Astrocyte (in vitro differentiated cells and primary cell): Measurements from ENCODE around the gene ACKR1. TPM values are rescaled to one million over a fixed set of nuclear protein-coding genes. Genes with fewer than 3 reads are reported as not detected.

ENCODE experiments used
- DNase-seq: peaks from one replicate; pipeline ENCODE4 v3.0.0-alpha.2; 2010; ENCODE audit warnings: low read depth
- FAIRE-seq: peaks from 2 replicates; lab custom pipeline; 2011; peaks lifted over from hg19 to GRCh38; lab: Jason Lieb, UNC
- H2AFZ ChIP-seq: 2 replicates; pipeline ENCODE4 v1.6.0; 2012; ENCODE audit warnings: low read depth, low read length, inconsistent platforms
- H3K27ac ChIP-seq: 2 replicates; pipeline ENCODE4 v1.5.1; 2011; ENCODE audit warnings: low read depth, low read length, inconsistent platforms
- H3K27me3 ChIP-seq: 2 replicates; pipeline ENCODE4 v1.6.0; 2011; ENCODE audit warnings: low read length, inconsistent platforms; ENCODE audit not compliant: insufficient read depth
- H3K36me3 ChIP-seq: 2 replicates; pipeline ENCODE4 v1.5.1; 2011; ENCODE audit warnings: low read length, inconsistent platforms; ENCODE audit not compliant: insufficient read depth
- H3K4me1 ChIP-seq: 2 replicates; pipeline ENCODE4 v1.5.1; 2011; ENCODE audit warnings: low read length, inconsistent platforms; ENCODE audit not compliant: insufficient read depth
- H3K4me2 ChIP-seq: 2 replicates; pipeline ENCODE4 v1.6.0; 2012; ENCODE audit warnings: low read length, inconsistent platforms
- H3K4me3 ChIP-seq: 2 replicates; pipeline ENCODE4 v1.5.1; 2011; ENCODE audit warnings: low read depth, mild to moderate bottlenecking, low read length, inconsistent platforms; ENCODE audit not compliant: insufficient read depth
- H3K79me2 ChIP-seq: 2 replicates; pipeline ENCODE4 v1.6.0; 2012; ENCODE audit warnings: mild to moderate bottlenecking, low read length, inconsistent platforms; ENCODE audit not compliant: insufficient read depth
- H3K9ac ChIP-seq: 2 replicates; pipeline ENCODE4 v1.6.0; 2012; ENCODE audit warnings: mild to moderate bottlenecking, low read length, inconsistent platforms
- H3K9me3 ChIP-seq: 2 replicates; pipeline ENCODE4 v1.5.1; 2012; ENCODE audit warnings: low read depth, mild to moderate bottlenecking, low read length, inconsistent platforms; ENCODE audit not compliant: insufficient read depth
- H4K20me1 ChIP-seq: 2 replicates; pipeline ENCODE4 v1.6.0; 2012; ENCODE audit warnings: low read length, inconsistent platforms; ENCODE audit not compliant: insufficient read depth
- H3K27ac Mint-ChIP-seq: one replicate; pipeline ENCODE4 v1.8.0; 2021; ENCODE audit warnings: mild to moderate bottlenecking, mixed read lengths; ENCODE audit not compliant: unreplicated experiment
- H3K27me3 Mint-ChIP-seq: one replicate; pipeline ENCODE4 v1.8.0; 2021; ENCODE audit warnings: low read depth, mixed read lengths; ENCODE audit not compliant: unreplicated experiment
- H3K36me3 Mint-ChIP-seq: one replicate; pipeline ENCODE4 v1.8.0; 2021; ENCODE audit warnings: low read depth, mixed read lengths; ENCODE audit not compliant: unreplicated experiment
- H3K4me1 Mint-ChIP-seq: one replicate; pipeline ENCODE4 v1.8.0; 2021; ENCODE audit warnings: low read depth, mixed read lengths; ENCODE audit not compliant: unreplicated experiment
- H3K4me3 Mint-ChIP-seq: one replicate; pipeline ENCODE4 v1.8.0; 2021; ENCODE audit warnings: mild to moderate bottlenecking, moderate library complexity, mixed read lengths; ENCODE audit not compliant: unreplicated experiment
- H3K9me3 Mint-ChIP-seq: one replicate; pipeline ENCODE4 v1.8.0; 2021; ENCODE audit warnings: mild to moderate bottlenecking, mixed read lengths; ENCODE audit not compliant: unreplicated experiment
- EZH2 ChIP-seq: IDR thresholded peaks from 2 replicates; pipeline ENCODE4 v1.6.1; 2012; ENCODE audit warnings: mild to moderate bottlenecking, low read length, inconsistent platforms; ENCODE audit not compliant: insufficient read depth
- total RNA-seq: library from RNA; stranded (reverse); gene quantifications from 2 replicates; pipeline ENCODE4 v1.2.1, GENCODE V29; 2021
- TF ChIP-seq, protein P1 (sequence below): IDR thresholded peaks from 2 replicates; pipeline ENCODE4 v1.5.1; 2011; ENCODE audit warnings: low read depth, mild to moderate bottlenecking, inconsistent platforms, low read length, moderate library complexity; ENCODE audit not compliant: insufficient read depth

Gene ACKR1
- total RNA-seq, 1 donor from 2014 or later = 1.00 TPM

DNA sequence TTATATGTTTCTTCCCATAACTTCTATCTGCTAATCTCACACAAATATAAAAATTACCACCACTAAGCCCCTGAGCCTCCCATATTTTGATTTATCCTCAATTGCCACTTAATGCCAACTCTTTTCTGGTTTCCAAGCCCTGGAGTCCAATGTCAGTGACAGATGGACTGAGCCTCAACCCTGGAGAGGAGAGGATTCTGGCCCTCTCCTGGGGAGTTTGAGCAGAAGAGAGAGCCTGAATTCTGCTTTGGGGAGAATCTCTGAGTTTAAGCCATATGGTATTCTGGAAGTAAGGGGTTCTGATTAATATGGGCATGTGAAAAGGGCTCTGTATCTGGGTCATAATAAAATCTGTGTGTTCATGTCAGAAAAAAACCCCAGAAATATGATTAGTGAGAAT lies 24.8 kb upstream of the ACKR1 start:
- no peak overlapping the region for H3K27ac ChIP-seq
- no peaks in the 10 kb centered on the region for H3K36me3 Mint-ChIP-seq
- no peaks in the 10 kb centered on the region for H3K79me2 ChIP-seq
- no peaks in the 10 kb centered on the region for H3K9me3 ChIP-seq
- FAIRE-seq = no peak
- no peak for TF ChIP-seq EZH2
- TF ChIP-seq, protein P1, sequence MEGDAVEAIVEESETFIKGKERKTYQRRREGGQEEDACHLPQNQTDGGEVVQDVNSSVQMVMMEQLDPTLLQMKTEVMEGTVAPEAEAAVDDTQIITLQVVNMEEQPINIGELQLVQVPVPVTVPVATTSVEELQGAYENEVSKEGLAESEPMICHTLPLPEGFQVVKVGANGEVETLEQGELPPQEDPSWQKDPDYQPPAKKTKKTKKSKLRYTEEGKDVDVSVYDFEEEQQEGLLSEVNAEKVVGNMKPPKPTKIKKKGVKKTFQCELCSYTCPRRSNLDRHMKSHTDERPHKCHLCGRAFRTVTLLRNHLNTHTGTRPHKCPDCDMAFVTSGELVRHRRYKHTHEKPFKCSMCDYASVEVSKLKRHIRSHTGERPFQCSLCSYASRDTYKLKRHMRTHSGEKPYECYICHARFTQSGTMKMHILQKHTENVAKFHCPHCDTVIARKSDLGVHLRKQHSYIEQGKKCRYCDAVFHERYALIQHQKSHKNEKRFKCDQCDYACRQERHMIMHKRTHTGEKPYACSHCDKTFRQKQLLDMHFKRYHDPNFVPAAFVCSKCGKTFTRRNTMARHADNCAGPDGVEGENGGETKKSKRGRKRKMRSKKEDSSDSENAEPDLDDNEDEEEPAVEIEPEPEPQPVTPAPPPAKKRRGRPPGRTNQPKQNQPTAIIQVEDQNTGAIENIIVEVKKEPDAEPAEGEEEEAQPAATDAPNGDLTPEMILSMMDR = no peak
- no peak for DNase-seq
- H3K9ac ChIP-seq = no peak overlapping the region
- H3K4me1 ChIP-seq = no peaks in the 10 kb centered on the region
- H3K27me3 ChIP-seq = peaks cover 5% of the 10 kb centered on the region
- no peak overlapping the region for H2AFZ ChIP-seq
- H3K4me3 ChIP-seq = no peak overlapping the region
- H3K9me3 Mint-ChIP-seq = no peaks in the 10 kb centered on the region
- peaks cover 8% of the 10 kb centered on the region for H3K27me3 Mint-ChIP-seq
- H3K36me3 ChIP-seq = no peaks in the 10 kb centered on the region
- no peak overlapping the region for H3K4me3 Mint-ChIP-seq
- H3K4me2 ChIP-seq = no peak overlapping the region
- H3K4me1 Mint-ChIP-seq = peaks cover 9% of the 10 kb centered on the region
- no peak overlapping the region for H3K27ac Mint-ChIP-seq
- H4K20me1 ChIP-seq = no peaks in the 10 kb centered on the region

DNA sequence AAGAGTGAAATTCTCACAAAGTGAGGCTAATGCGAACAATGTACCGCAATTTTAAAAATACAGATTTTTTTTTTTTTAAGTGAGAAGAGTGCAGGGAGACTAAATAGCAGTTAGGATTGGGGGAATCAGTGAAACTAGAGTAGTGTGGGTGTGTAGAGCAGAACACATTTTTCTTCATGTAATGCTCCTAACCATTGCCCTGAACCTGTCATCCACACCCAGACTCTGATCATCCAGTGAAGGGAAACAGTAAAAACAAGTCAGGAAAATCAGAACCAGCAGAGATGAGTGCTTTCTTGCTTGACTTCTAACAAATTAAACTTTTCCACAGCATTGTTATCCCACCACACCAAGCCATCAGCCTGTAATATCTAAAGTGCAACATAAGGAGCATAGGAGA lies 24.2 kb upstream of the ACKR1 start:
- Histone ChIP-seq H4K20me1 (no peaks in the 10 kb centered on the region), H3K36me3 (no peaks in the 10 kb centered on the region), H3K9me3 (no peaks in the 10 kb centered on the region), H3K27me3 (peaks cover 2% of the 10 kb centered on the region), H3K4me2 (no peak overlapping the region), H2AFZ (no peak overlapping the region), H3K9ac (no peak overlapping the region), H3K79me2 (no peaks in the 10 kb centered on the region), H3K27ac (no peak overlapping the region), H3K4me1 (no peaks in the 10 kb centered on the region), H3K4me3 (no peak overlapping the region)
- Mint-ChIP-seq H3K4me3 (no peak overlapping the region), H3K27me3 (peaks cover 8% of the 10 kb centered on the region), H3K27ac (no peak overlapping the region), H3K36me3 (no peaks in the 10 kb centered on the region), H3K9me3 (no peaks in the 10 kb centered on the region), H3K4me1 (peaks cover 3% of the 10 kb centered on the region)
- no peak for DNase-seq
- no peak for FAIRE-seq
- TF ChIP-seq, protein P1 = no peak
- no peak for TF ChIP-seq EZH2

DNA sequence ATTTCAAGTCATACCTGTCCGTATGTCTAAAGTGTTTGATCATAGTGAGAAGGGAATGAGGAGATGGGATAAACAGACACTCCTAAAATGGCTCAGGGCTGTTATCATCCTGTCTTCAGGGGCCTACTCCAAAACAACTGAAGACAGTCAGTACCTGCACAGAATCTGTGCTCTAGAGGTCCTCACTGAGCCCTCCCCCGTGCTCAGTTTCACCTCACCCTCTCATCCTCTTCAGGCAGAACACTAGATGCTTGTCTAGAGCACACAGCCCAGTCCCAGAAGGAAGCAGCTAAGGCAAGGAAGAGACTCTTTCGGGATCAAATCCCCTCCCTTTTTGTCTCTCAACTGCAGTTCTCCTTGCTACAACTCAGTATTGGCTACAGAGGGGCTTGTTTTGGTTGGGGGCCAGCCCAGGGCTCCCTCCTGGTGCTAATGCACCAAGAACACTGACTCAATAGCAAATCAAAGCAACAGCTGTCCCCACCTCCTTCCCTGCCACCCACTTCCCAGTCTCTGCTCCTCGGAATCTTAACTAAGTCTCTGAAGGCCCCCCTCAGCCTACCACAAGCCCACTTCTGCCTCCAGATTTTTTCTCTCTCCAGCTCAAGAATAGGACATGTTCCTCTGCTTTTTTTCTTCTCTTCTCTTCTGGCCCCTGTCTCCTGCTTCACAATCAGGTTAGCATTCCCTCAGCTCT lies 23.2 kb upstream of the ACKR1 start:
- Mint-ChIP-seq H3K4me3 (no peak overlapping the region), H3K9me3 (no peaks in the 10 kb centered on the region)
- H3K9me3 ChIP-seq = no peaks in the 10 kb centered on the region

More for the DNA sequence above, 23.2 kb upstream of the ACKR1 start:
- H2AFZ ChIP-seq = no peak overlapping the region
- H4K20me1 ChIP-seq = no peaks in the 10 kb centered on the region
- FAIRE-seq = no peak
- H3K79me2 ChIP-seq = no peaks in the 10 kb centered on the region
- no peak for DNase-seq
- Mint-ChIP-seq H3K4me1 (peaks cover 3% of the 10 kb centered on the region), H3K36me3 (no peaks in the 10 kb centered on the region), H3K27ac (no peak overlapping the region), H3K27me3 (peaks cover 8% of the 10 kb centered on the region)
- no peaks in the 10 kb centered on the region for H3K4me1 ChIP-seq
- no peaks in the 10 kb centered on the region for H3K36me3 ChIP-seq
- H3K4me2 ChIP-seq = no peak overlapping the region
- no peak overlapping the region for H3K4me3 ChIP-seq
- H3K9ac ChIP-seq = no peak overlapping the region
- peaks cover 2% of the 10 kb centered on the region for H3K27me3 ChIP-seq
- TF ChIP-seq, protein P1 = no peak
- no peak for TF ChIP-seq EZH2
- H3K27ac ChIP-seq = no peak overlapping the region
